ENCODE data around the gene EMSY. TPM values are rescaled to one million over a fixed set of nuclear protein-coding genes. Genes with fewer than 3 reads are reported as not detected.

EMSY gene
- total RNA-seq, 2 experiments from 2014 or later = 29.0 to 31.4 TPM

- peaks cover 26% of the 10 kb centered on the region for H3K4me1 Mint-ChIP-seq (ENCODE audit: low read depth)
- no peaks in the 10 kb centered on the region for H3K27me3 Mint-ChIP-seq
- H3K36me3 Mint-ChIP-seq (ENCODE audit: low read depth) = peaks cover 41% of the 10 kb centered on the region
- ChIA-PET POLR2A (interaction anchor here (1.5 kb wide), 1 partner anchor 62 kb away, joined by 4 read pairs; no protein-coding TSS in a partner anchor), CTCF (no interaction called here)
- no peak for ATAC-seq
- H3K4me3 Mint-ChIP-seq = peak overlapping the region; percentile 84
- peak overlapping the region; percentile 91 for H3K27ac Mint-ChIP-seq
- H3K9me3 Mint-ChIP-seq = no peaks in the 10 kb centered on the region
- DNase-seq = no peak
- TF ChIP-seq, protein P1, sequence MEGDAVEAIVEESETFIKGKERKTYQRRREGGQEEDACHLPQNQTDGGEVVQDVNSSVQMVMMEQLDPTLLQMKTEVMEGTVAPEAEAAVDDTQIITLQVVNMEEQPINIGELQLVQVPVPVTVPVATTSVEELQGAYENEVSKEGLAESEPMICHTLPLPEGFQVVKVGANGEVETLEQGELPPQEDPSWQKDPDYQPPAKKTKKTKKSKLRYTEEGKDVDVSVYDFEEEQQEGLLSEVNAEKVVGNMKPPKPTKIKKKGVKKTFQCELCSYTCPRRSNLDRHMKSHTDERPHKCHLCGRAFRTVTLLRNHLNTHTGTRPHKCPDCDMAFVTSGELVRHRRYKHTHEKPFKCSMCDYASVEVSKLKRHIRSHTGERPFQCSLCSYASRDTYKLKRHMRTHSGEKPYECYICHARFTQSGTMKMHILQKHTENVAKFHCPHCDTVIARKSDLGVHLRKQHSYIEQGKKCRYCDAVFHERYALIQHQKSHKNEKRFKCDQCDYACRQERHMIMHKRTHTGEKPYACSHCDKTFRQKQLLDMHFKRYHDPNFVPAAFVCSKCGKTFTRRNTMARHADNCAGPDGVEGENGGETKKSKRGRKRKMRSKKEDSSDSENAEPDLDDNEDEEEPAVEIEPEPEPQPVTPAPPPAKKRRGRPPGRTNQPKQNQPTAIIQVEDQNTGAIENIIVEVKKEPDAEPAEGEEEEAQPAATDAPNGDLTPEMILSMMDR (IDR thresholded peaks at IDR 0.05) = no peak
- intact Hi-C loops (cut with micrococcal nuclease) = no loop called here
These were observed 794 bp upstream of the EMSY start for GRCh38 chr11:76444065-76444383.

DNA sequence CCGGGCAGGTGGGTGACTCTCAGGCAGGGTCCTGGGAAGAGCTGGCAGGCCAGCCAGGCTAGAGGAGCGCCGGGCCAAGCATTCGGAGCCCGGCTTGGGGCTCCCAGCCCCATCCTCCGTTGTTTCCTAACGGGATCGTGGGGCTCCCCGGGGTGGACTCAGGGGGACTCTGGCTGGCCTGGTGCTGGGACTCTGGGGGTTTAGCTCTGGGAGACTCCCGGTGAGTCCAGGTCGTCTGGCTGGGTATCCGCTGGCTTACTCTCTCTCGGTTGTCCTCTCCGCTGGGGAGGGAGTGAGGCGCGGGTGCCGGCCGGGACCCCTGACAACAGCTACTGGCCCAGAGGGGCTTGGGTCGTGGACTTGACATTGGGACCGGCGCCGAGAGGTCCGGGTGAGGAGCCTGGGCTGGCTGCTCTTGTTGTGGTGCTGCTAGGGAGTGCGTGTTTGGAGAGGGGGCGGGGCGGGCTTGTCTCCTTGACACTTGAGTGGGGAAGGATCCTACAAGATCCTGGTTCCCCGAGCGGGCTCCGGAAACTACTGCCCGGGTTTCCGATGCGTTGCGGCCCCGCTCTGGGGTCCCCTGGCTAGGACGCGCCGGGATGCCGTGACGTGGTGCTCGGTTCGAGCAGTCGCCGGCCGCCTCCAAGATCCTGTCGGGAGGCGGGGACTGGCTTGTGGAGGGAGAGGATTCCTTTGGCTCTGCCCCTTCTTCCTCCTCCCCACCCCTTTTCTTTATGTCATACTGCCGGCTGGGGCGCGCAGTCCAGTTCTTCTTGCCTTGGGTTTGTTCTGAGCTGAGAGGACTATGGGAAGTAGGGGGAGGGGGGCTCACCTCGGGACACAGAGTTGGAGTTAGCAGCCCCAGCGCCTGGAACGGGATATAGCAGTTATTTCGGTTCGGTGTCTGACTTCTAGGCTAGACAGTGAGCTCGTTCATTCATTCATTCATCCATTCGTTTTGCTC, 585 bp downstream of the EMSY start:
- intact Hi-C loops (cut with micrococcal nuclease) = no loop called here
- Mint-ChIP-seq H3K4me1 (ENCODE audit: low read depth) (peaks cover 29% of the 10 kb centered on the region), H3K9me3 (no peaks in the 10 kb centered on the region), H3K36me3 (ENCODE audit: low read depth) (peaks cover 46% of the 10 kb centered on the region), H3K27me3 (no peaks in the 10 kb centered on the region), H3K27ac (peak overlapping the region; percentile 91), H3K4me3 (peak overlapping the region; percentile 84)
- ChIA-PET CTCF (interaction anchor here (0.8 to 2.9 kb wide), 9 partner anchors 9 to 241 kb away, joined by 3 to 13 read pairs (median 4); no protein-coding TSS in a partner anchor), POLR2A (interaction anchor here (1.0 to 2.1 kb wide), 4 partner anchors 21 to 73 kb away, joined by 3 to 7 read pairs (median 4); no protein-coding TSS in a partner anchor)
- peak; percentile 66 for DNase-seq
- peak; percentile 19 for ATAC-seq
- TF ChIP-seq, protein P1 (IDR thresholded peaks at IDR 0.05) = no peak

DNA sequence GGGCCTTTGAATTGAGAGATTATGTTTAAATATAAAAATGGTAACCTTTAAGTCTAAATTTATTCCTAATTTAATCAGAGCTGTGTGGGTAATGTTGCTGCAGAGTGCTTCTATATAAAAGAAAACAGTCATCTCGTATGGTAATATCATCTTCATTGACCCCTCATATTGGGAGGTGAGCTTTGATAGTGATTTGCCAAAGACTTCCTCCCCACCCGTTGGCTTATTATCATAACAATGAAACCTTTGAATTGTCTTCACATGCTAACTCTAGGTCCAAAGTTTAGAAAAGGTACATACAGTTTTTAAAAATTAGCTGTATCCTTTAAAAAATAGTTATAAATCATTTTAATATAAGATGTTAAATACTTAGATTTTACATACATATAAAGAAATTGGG, 3.7 kb downstream of the EMSY start:
- H3K27ac Mint-ChIP-seq = no peak overlapping the region
- intact Hi-C loops (cut with micrococcal nuclease) = no loop called here
- H3K27me3 Mint-ChIP-seq = no peaks in the 10 kb centered on the region
- ChIA-PET POLR2A (no interaction called here), CTCF (interaction anchor here (1.1 to 1.3 kb wide), 2 partner anchors 10 to 11 kb away, joined by 3 read pairs; no protein-coding TSS in a partner anchor)
- ATAC-seq (no peak), DNase-seq (no peak)
- H3K36me3 Mint-ChIP-seq (ENCODE audit: low read depth) = peaks cover 43% of the 10 kb centered on the region
- H3K9me3 Mint-ChIP-seq = no peaks in the 10 kb centered on the region
- TF ChIP-seq, protein P1 (IDR thresholded peaks at IDR 0.05) = no peak
- peaks cover 20% of the 10 kb centered on the region for H3K4me1 Mint-ChIP-seq (ENCODE audit: low read depth)
- no peak overlapping the region for H3K4me3 Mint-ChIP-seq

DNA sequence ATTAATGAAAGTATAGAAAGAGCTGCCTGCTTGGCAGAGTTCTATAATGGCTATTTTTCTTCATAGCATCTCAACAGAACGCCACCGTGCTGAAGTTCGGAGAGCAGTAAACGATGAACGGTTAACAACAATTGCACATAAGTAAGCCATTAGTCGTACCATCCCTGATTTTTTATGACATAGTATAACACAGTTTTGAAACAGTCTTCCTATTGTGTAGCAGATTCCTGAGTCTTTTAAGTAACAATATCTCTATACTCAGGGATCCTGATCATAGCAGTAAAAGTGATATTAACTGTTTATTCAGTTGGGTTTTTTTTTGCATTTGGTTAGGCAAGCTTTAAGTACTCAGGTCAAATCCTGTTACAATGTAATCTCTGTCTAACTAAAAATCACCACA, 8.4 kb downstream of the EMSY start:
- Mint-ChIP-seq H3K4me1 (ENCODE audit: low read depth) (peaks cover 16% of the 10 kb centered on the region), H3K36me3 (ENCODE audit: low read depth) (peaks cover 34% of the 10 kb centered on the region), H3K4me3 (no peak overlapping the region), H3K27ac (no peak overlapping the region), H3K9me3 (no peaks in the 10 kb centered on the region), H3K27me3 (no peaks in the 10 kb centered on the region)
- DNase-seq (no peak), ATAC-seq (no peak)
- ChIA-PET POLR2A (no interaction called here), CTCF (no interaction called here)
- intact Hi-C loops (cut with micrococcal nuclease) = no loop called here
- TF ChIP-seq, protein P1 (IDR thresholded peaks at IDR 0.05) = no peak

DNA sequence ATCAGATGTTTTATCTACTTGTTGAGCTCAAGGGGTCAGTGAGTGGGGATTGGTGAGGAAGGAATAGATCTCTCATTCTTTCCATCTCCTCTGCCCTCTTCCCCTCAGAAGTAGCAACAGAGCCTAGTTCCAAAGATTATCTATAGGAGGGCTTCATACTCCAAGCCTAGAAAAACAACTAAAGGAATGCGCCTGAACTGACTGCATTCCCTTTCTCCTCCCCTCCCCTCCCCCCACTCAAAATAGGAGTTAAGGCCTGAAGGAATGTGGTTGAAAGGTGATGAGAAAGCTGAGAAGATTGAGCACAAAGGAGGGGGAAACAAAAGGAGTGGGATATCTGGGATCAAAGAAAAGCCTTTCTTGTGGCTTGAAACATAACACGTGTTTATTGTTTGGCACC, 10.5 kb downstream of the EMSY start:
- ChIA-PET POLR2A (interaction anchor here (0.6 kb wide), 1 partner anchor 466 kb away, joined by 3 read pairs; no protein-coding TSS in a partner anchor), CTCF (interaction anchor here (1.3 kb wide), 1 partner anchor 9 kb away, joined by 4 read pairs; no protein-coding TSS in a partner anchor)
- TF ChIP-seq, protein P1 (IDR thresholded peaks at IDR 0.05) = no peak
- Mint-ChIP-seq H3K4me3 (no peak overlapping the region), H3K9me3 (no peaks in the 10 kb centered on the region), H3K4me1 (ENCODE audit: low read depth) (peaks cover 13% of the 10 kb centered on the region), H3K27ac (no peak overlapping the region), H3K27me3 (no peaks in the 10 kb centered on the region), H3K36me3 (ENCODE audit: low read depth) (peaks cover 31% of the 10 kb centered on the region)
- intact Hi-C loops (cut with micrococcal nuclease) = no loop called here
- no peak for ATAC-seq
- DNase-seq = no peak
